Sigmoid colon (tissue), 3 donors: ENCODE data around the gene DCLK2.

ENCODE experiments used
- CTCF ChIP-seq, 4 experiments: fragments of 450-650 bp in 3 of 4; fragments of 200-600 bp in 1 of 4; IDR thresholded peaks; one replicate each; pipeline ENCODE4 v1.5.1; 2016 to 2019; ENCODE audit warnings: antibody characterized with exemption in 4 of 4, mild to moderate bottlenecking in 3 of 4, moderate library complexity in 2 of 4
- POLR2A ChIP-seq, 2 donors: fragments of 450-650 bp; IDR thresholded peaks; one replicate each; pipeline ENCODE4 v1.6.1; 2016; ENCODE audit warnings: antibody characterized with exemption in 2 of 2, mild to moderate bottlenecking in 2 of 2, moderate library complexity in 2 of 2

- TF ChIP-seq CTCF (IDR thresholded peaks at IDR 0.05) (no peak), POLR2A (IDR thresholded peaks at IDR 0.05) (no peak)
Observed at GRCh38 chr4:150181536-150181935, 103.3 kb downstream of the DCLK2 start.
